Heart left ventricle (tissue), 13 donors: Measurements from ENCODE around the gene PLCH1.

Experiments used
- POLR2A ChIP-seq, 2 donors: fragments of 450-650 bp; IDR thresholded peaks; one replicate each; pipeline ENCODE4 v1.6.1; 2017; ENCODE audit warnings: antibody characterized with exemption in 2 of 2, mild to moderate bottlenecking in 2 of 2, moderate library complexity in 2 of 2
- TF ChIP-seq, protein P1 (sequence below), 12 donors: fragments of 200-600 bp; sonication (generic) in 4 of 12; IDR thresholded peaks; one replicate each; pipeline versions ENCODE4 v1.5.0 to v1.8.0; 2018 to 2022; ENCODE audit warnings: antibody characterized with exemption in 12 of 12, mild to moderate bottlenecking in 5 of 12
- donor health status: ischemic (EF 13 %, LVEDD 7.1; RV severe dilation, severe dysfunction).
- donor health status: DM: no; HTN: yes; CAD: no.
- donor health status: DM: no; HTN: no; CAD: no.
- donor health status: ischemic (EF 25% LVEDD 6.9; RV normal size, moderate dysfunction).
- donor health status: ischemic (EF 25% LVEDD 5.7; RV mildly dilated, moderate dysfunction).
- donor health status: ischemic (EF 35%, LVEDD 5.7; RV mildly dilated, moderate dysfunction).
- donor health status: nonischemic (EF 11% LVEDD 7.7; RV severe dilation, severe dysfunction).
- donor health status: DM: yes; HTN: yes; CAD: no.
- donor health status: PGD.
- donor health status: ischemic (EF 29% LVEDD 5.4; RV normal size, mild dysfunction).
- donor health status: nonischemic (EF 23%, LVEDD 6.1; RV moderate dilation, normal function).

GRCh38 chr3:155747286-155747945 lies 2.5 kb upstream of the PLCH1 start:
- TF ChIP-seq, protein P1, sequence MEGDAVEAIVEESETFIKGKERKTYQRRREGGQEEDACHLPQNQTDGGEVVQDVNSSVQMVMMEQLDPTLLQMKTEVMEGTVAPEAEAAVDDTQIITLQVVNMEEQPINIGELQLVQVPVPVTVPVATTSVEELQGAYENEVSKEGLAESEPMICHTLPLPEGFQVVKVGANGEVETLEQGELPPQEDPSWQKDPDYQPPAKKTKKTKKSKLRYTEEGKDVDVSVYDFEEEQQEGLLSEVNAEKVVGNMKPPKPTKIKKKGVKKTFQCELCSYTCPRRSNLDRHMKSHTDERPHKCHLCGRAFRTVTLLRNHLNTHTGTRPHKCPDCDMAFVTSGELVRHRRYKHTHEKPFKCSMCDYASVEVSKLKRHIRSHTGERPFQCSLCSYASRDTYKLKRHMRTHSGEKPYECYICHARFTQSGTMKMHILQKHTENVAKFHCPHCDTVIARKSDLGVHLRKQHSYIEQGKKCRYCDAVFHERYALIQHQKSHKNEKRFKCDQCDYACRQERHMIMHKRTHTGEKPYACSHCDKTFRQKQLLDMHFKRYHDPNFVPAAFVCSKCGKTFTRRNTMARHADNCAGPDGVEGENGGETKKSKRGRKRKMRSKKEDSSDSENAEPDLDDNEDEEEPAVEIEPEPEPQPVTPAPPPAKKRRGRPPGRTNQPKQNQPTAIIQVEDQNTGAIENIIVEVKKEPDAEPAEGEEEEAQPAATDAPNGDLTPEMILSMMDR (IDR thresholded peaks at IDR 0.05): no peak
- no peak for TF ChIP-seq POLR2A (IDR thresholded peaks at IDR 0.05)
